Activated T-helper 2 cell treated with anti-CD3 and anti-CD28 coated beads, Interferon-gamma antibody, Interleukin-2, Interleukin-4, amounts not matched to agents 10 μg/mL and 5 μg/mL and 100 μg/mL, durations not matched to agents 14 hours and 24 hours and 36 hours (primary cell): ENCODE results near the gene FKRP. TPM values are rescaled to one million over a fixed set of nuclear protein-coding genes. Genes with fewer than 3 reads are reported as not detected.
"Not testable (repeated sequence)": the region's sequence is repeated elsewhere in the genome, so short reads cannot be mapped to it uniquely, and the experiment has no call there.

ENCODE experiments used
- DNase-seq: peaks from one replicate; pipeline ENCODE4 v3.0.0; 2021; ENCODE audit warnings: low spot score
- H3K27ac Mint-ChIP-seq: one replicate; pipeline ENCODE4 v1.8.0; 2021; ENCODE audit warnings: mixed read lengths
- H3K27me3 Mint-ChIP-seq: one replicate; pipeline ENCODE4 v1.8.0; 2021; ENCODE audit warnings: low read depth, mixed read lengths
- H3K36me3 Mint-ChIP-seq: one replicate; pipeline ENCODE4 v1.8.0; 2021; ENCODE audit warnings: low read depth, mixed read lengths
- H3K4me1 Mint-ChIP-seq: one replicate; pipeline ENCODE4 v1.8.0; 2021; ENCODE audit warnings: low read depth, mixed read lengths
- H3K4me3 Mint-ChIP-seq: one replicate; pipeline ENCODE4 v1.8.0; 2021; ENCODE audit warnings: low read depth, mild to moderate bottlenecking, moderate library complexity, mixed read lengths
- H3K9me3 Mint-ChIP-seq: one replicate; pipeline ENCODE4 v1.8.0; 2021; ENCODE audit warnings: mixed read lengths
- intact Hi-C: fragments of 100-400 bp; cut with micrococcal nuclease; formaldehyde crosslinking; loops from one replicate; pipeline ENCODE4 v1.15.1; 2023
- total RNA-seq: library from RNA; stranded (reverse); gene quantifications from 2 replicates; pipeline ENCODE4 v1.2.3, GENCODE V29; 2022

Gene FKRP
- total RNA-seq, 1 donor from 2014 or later, result 23.1 TPM

GRCh38 chr19:46788262-46788967 lies 42.6 kb downstream of the FKRP start, which contains the start of gene SLC1A5:
Gene SLC1A5 (minus strand): TSS chr19:46788594. CDS start chr19:46787965, 629 bp downstream.
- peak within 1 kb of the TSS; percentile 95 for H3K4me3 Mint-ChIP-seq
- H3K4me1 Mint-ChIP-seq, result peaks cover 44% of the 10 kb centered on the region
- H3K9me3 Mint-ChIP-seq, result no peaks in the 10 kb centered on the region
- H3K27me3 Mint-ChIP-seq, result no peaks in the 10 kb centered on the region
- intact Hi-C loops, result loop anchor here (5.0 kb wide), 1 partner anchor 186 kb away; the partner anchor contains the start of gene CALM3
- peak; percentile 97 for DNase-seq
- H3K27ac Mint-ChIP-seq, result peak within 1 kb of the TSS; percentile 93
- peaks cover 38% of the 10 kb centered on the region for H3K36me3 Mint-ChIP-seq

DNA sequence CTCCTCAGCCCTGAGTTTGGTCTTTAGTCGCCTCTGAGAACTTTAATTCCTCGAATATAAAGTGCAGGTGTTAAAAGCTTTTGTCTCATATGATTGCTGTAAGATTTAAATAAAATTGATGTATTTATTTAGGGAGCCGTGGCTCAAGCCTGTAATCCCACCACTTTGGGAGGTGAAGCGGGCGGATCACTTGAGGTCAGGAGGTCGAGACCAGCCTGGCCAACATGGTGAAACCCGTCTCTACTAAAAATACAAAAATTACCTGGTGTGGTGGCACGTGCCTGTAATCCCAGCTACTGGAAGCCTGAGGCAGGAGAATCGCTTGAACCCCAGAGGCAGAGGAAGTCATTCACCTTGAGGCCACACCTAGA lies 43.1 kb downstream of the FKRP start:
- Mint-ChIP-seq H3K36me3 (peaks cover 33% of the 10 kb centered on the region), H3K4me1 (peaks cover 38% of the 10 kb centered on the region), H3K9me3 (no peaks in the 10 kb centered on the region), H3K4me3 (peak overlapping the region; percentile 17), H3K27ac (peak overlapping the region; percentile 7), H3K27me3 (no peaks in the 10 kb centered on the region)
- intact Hi-C loops, result loop anchor here (5.0 kb wide), 1 partner anchor 187 kb away; the partner anchor contains the start of gene CALM3
- DNase-seq, result no peak

DNA sequence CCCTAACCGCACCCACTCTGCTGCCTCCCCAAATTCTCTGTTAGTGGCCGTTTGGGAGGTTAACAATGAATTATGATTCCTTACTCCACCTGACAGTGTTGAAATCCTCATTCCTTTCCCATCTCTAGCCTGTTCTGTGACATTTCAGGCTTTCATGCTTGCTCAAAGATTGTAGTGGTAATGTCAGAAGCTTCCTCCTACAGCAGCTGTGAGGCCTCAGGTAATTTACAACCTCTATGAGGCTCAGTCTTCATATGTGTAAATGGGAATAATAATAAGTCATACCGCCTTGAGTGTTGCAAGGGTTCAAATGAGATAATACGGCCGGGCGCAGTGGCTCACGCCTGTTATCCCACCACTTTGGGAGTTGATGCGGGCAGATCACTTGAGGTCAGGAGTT lies 43.5 kb downstream of the FKRP start:
- peaks cover 34% of the 10 kb centered on the region for H3K4me1 Mint-ChIP-seq

GRCh38 chr19:46791944-46792343 lies 46.1 kb downstream of the FKRP start:
- H3K4me3 Mint-ChIP-seq, result no peak overlapping the region
- H3K27ac Mint-ChIP-seq, result peak overlapping the region; percentile 76
- H3K4me1 Mint-ChIP-seq, result peaks cover 20% of the 10 kb centered on the region
- H3K36me3 Mint-ChIP-seq, result peaks cover 3% of the 10 kb centered on the region
- intact Hi-C loops, result no loop called here
- peak; percentile 49 for DNase-seq
- H3K27me3 Mint-ChIP-seq, result no peaks in the 10 kb centered on the region
- no peaks in the 10 kb centered on the region for H3K9me3 Mint-ChIP-seq

More for the DNA sequence above, 43.5 kb downstream of the FKRP start:
- DNase-seq, result no peak
- Mint-ChIP-seq H3K9me3 (no peaks in the 10 kb centered on the region), H3K4me3 (no peak overlapping the region), H3K27me3 (no peaks in the 10 kb centered on the region), H3K36me3 (peaks cover 29% of the 10 kb centered on the region), H3K27ac (peak overlapping the region; percentile 12)
- intact Hi-C loops, result loop anchor here (5.0 kb wide), 1 partner anchor 187 kb away; the partner anchor contains the start of gene CALM3

DNA sequence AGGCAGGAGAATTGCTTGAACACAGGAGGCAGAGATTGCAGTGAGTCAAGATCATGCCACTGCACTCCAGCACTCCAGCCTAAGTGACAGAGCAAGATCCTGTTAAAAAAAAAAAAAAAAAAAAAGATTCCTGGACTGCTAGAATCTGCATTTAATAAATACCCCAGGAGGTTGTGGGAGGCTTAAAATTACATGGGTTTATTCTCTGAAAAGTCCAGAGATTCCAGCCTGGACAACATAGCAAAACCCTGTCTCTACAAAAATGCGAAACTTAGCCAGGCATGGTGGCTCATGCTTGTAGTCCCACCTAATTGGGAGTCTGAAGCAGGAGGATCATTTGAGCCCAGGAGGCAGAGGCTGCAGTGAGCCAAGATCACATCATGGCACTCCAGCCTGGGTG lies 52.0 kb downstream of the FKRP start:
- H3K4me3 Mint-ChIP-seq, result no peak overlapping the region
- H3K4me1 Mint-ChIP-seq, result no peaks in the 10 kb centered on the region
- DNase-seq, result no peak
- intact Hi-C loops, result no loop called here
- H3K27ac Mint-ChIP-seq, result no peak overlapping the region
- peaks cover 4% of the 10 kb centered on the region for H3K27me3 Mint-ChIP-seq
- H3K36me3 Mint-ChIP-seq, result no peaks in the 10 kb centered on the region
- H3K9me3 Mint-ChIP-seq, result no peaks in the 10 kb centered on the region

GRCh38 chr19:46798713-46799112 lies 52.9 kb downstream of the FKRP start:
- intact Hi-C loops, result no loop called here
- H3K4me3 Mint-ChIP-seq, result no peak overlapping the region
- no peaks in the 10 kb centered on the region for H3K36me3 Mint-ChIP-seq
- no peak for DNase-seq
- H3K27ac Mint-ChIP-seq, result no peak overlapping the region
- H3K4me1 Mint-ChIP-seq, result no peaks in the 10 kb centered on the region
- peaks cover 4% of the 10 kb centered on the region for H3K27me3 Mint-ChIP-seq
- H3K9me3 Mint-ChIP-seq, result no peaks in the 10 kb centered on the region

DNA sequence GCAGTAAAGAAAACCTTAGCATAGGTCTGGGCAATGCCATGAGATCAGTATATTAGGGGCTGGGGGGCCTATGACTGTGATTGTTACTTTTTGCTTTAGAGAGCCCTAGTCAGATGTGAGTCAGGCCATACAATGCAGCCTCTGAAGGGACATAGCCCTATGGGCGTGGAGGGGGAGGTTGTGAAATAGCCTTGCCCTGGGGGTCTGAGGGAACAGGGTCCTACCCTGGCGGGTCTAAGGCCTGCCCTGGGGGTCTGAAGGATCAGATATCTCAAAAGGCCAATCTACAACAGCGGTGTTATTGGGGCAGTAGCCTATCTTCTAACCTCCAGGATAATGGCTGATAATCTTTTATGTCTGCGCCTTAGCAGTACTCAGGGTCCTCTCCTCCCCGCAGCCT lies 56.3 kb downstream of the FKRP start:
- Mint-ChIP-seq H3K27ac (no peak overlapping the region), H3K4me3 (no peak overlapping the region), H3K4me1 (no peaks in the 10 kb centered on the region), H3K36me3 (no peaks in the 10 kb centered on the region), H3K9me3 (no peaks in the 10 kb centered on the region), H3K27me3 (peaks cover 7% of the 10 kb centered on the region)
- no peak for DNase-seq
- intact Hi-C loops, result no loop called here

- Mint-ChIP-seq H3K4me1 (no peaks in the 10 kb centered on the region), H3K36me3 (no peaks in the 10 kb centered on the region), H3K9me3 (no peaks in the 10 kb centered on the region), H3K27ac (no peak overlapping the region), H3K27me3 (peaks cover 5% of the 10 kb centered on the region), H3K4me3 (no peak overlapping the region)
- intact Hi-C loops, result no loop called here
- no peak for DNase-seq
Observed at GRCh38 chr19:46803555-46803954, 57.7 kb downstream of the FKRP start.

- H3K9me3 Mint-ChIP-seq, result not testable (repeated sequence)
Observed at GRCh38 chr19:46804432-46804831, 58.6 kb downstream of the FKRP start.

GRCh38 chr19:46806656-46807055 lies 60.8 kb downstream of the FKRP start:
- intact Hi-C loops, result no loop called here
- no peaks in the 10 kb centered on the region for H3K36me3 Mint-ChIP-seq
- no peak for DNase-seq
- H3K4me1 Mint-ChIP-seq, result no peaks in the 10 kb centered on the region
- H3K9me3 Mint-ChIP-seq, result no peaks in the 10 kb centered on the region
- H3K4me3 Mint-ChIP-seq, result no peak overlapping the region
- H3K27ac Mint-ChIP-seq, result no peak overlapping the region
- H3K27me3 Mint-ChIP-seq, result peaks cover 3% of the 10 kb centered on the region

More at GRCh38 chr19:46804432-46804831, 58.6 kb downstream of the FKRP start:
- intact Hi-C loops, DNase-seq, H3K4me3 Mint-ChIP-seq, H3K36me3 Mint-ChIP-seq, H3K4me1 Mint-ChIP-seq, H3K27ac Mint-ChIP-seq, H3K27me3 Mint-ChIP-seq: not testable (repeated sequence)

Other genes starting within 250 kb of the FKRP start
- 537 and 553 TPM in 2 replicates for gene CALM3, start 144.7 kb upstream of the FKRP start, total RNA-seq
- 214 and 218 TPM in 2 replicates for gene PTGIR, start 121.0 kb upstream of the FKRP start, total RNA-seq
- gene GNG8, start 109.9 kb upstream of the FKRP start, total RNA-seq, result 21.4 and 29.1 TPM in 2 replicates
- 6.1 and 6.5 TPM in 2 replicates for gene DACT3, start 84.9 kb upstream of the FKRP start, total RNA-seq
- 77.9 and 79.8 TPM in 2 replicates for gene PRKD2, start 28.9 kb upstream of the FKRP start, total RNA-seq
- gene STRN4, start 393 bp downstream of the FKRP start, total RNA-seq, result 96.2 and 97.7 TPM in 2 replicates
- 203 and 208 TPM in 2 replicates for gene SLC1A5, start 42.5 kb downstream of the FKRP start, total RNA-seq
- 94.0 and 102 TPM in 2 replicates for gene AP2S1, start 104.8 kb downstream of the FKRP start, total RNA-seq
- gene ARHGAP35, start 114.9 kb downstream of the FKRP start, total RNA-seq, result 25.5 and 28.5 TPM in 2 replicates